HepG2 (cell line): ENCODE results near the gene ANGPTL2. TPM values are rescaled to one million over a fixed set of nuclear protein-coding genes. Genes with fewer than 3 reads are reported as not detected.

Experiments used
- ATAC-seq: fragments of 200-7000 bp; cut with Tn5 transposase; 3 replicates; pipeline ENCODE4 v1.9.1; 2020; ENCODE audit warnings: mild to moderate bottlenecking, moderate library complexity
- BruUV-seq: library from RNA; stranded (reverse); fragments of 400-500 nt; replicated peaks from 2 replicates; lab custom pipeline; 2021; lab: Mats Ljungman, UMichigan
- CTCF ChIA-PET: fragments of 300-600 bp; formaldehyde crosslinking; extraction: SDS; loops from one replicate; lab custom pipeline; 2021; ENCODE audit warnings: low total read pairs, inconsistent platforms, low intra/inter-chr PET ratio; lab: Yijun Ruan, JAX
- POLR2A ChIA-PET: fragments of 350-600 bp; sonication (Branson Sonifier 250); formaldehyde crosslinking; loops from one replicate; lab custom pipeline; 2020; ENCODE audit warnings: antibody characterized with exemption, inconsistent platforms; lab: Yijun Ruan, JAX
- DNase-seq: peaks from one replicate; pipeline ENCODE4 v3.0.0-alpha.2; 2015; ENCODE audit warnings: low spot score
- FAIRE-seq: peaks from 3 replicates; lab custom pipeline; 2011; peaks lifted over from hg19 to GRCh38; lab: Jason Lieb, UNC
- H2AFZ ChIP-seq: one replicate; pipeline ENCODE4 v1.6.1; 2011; ENCODE audit warnings: low read length, inconsistent platforms
- H3K27ac ChIP-seq: fragments of 300-600 bp; 3 replicates; pipeline ENCODE4 v1.8.0; 2011; ENCODE audit warnings: mixed run types, mild to moderate bottlenecking, mixed read lengths, low read length, inconsistent platforms; ENCODE audit not compliant: insufficient read depth; ENCODE audit errors: extremely low read length
- H3K27me3 ChIP-seq, 2 experiments: fragments of 200-600 bp in 1 of 2; 2 replicates in 1 of 2; 3 replicates in 1 of 2; pipeline versions ENCODE4 v1.6.0 to v1.8.0; 2011; ENCODE audit warnings: low read length in 2 of 2, mild to moderate bottlenecking in 2 of 2, moderate library complexity in 2 of 2, inconsistent platforms in 1 of 2; ENCODE audit not compliant: insufficient read depth in 2 of 2, control insufficient read depth in 1 of 2
- H3K36me3 ChIP-seq, 2 experiments: fragments of 200-600 bp in 1 of 2; replicated peaks in 1 of 2; 2 replicates in 1 of 2; 3 replicates in 1 of 2; pipeline versions ENCODE4 v1.5.1 to v1.8.0; 2011; ENCODE audit warnings: low read length in 2 of 2, inconsistent platforms in 1 of 2; ENCODE audit not compliant: insufficient read depth in 2 of 2, control insufficient read depth in 1 of 2
- H3K4me1 ChIP-seq: 2 replicates; pipeline ENCODE4 v1.5.1; 2012; ENCODE audit warnings: low read length, inconsistent platforms; ENCODE audit not compliant: insufficient read depth
- H3K4me2 ChIP-seq: 2 replicates; pipeline ENCODE4 v1.6.0; 2011; ENCODE audit warnings: low read depth, low read length, inconsistent platforms
- H3K4me3 ChIP-seq, 3 experiments: fragments of 200-600 bp in 1 of 3; sonication (generic), shearing (Covaris generic) in 1 of 3; replicated peaks in 1 of 3; 2 replicates each; pipeline ENCODE4 v1.5.1; 2011 to 2016; ENCODE audit warnings: low read length in 3 of 3, inconsistent platforms in 2 of 3, low read depth in 2 of 3, mild to moderate bottlenecking in 2 of 3, control low read depth in 1 of 3, mixed read lengths in 1 of 3; ENCODE audit not compliant: insufficient read depth in 1 of 3
- H3K79me2 ChIP-seq: one replicate; pipeline ENCODE4 v1.6.1; 2011; ENCODE audit warnings: low read length, inconsistent platforms; ENCODE audit not compliant: insufficient read depth
- H3K9ac ChIP-seq: 2 replicates; pipeline ENCODE4 v1.6.0; 2011; ENCODE audit warnings: mild to moderate bottlenecking, low read depth, low read length, inconsistent platforms; ENCODE audit not compliant: insufficient read depth
- H3K9me3 ChIP-seq: 2 replicates; pipeline ENCODE4 v1.5.1; 2012; ENCODE audit warnings: mild to moderate bottlenecking, low read length
- H4K20me1 ChIP-seq: 2 replicates; pipeline ENCODE4 v1.6.0; 2011; ENCODE audit warnings: inconsistent platforms, mild to moderate bottlenecking, low read length, moderate library complexity; ENCODE audit not compliant: insufficient read depth
- CEBPB ChIP-seq: IDR thresholded peaks from 2 replicates; pipeline ENCODE4 v1.6.1; 2011; ENCODE audit warnings: low read depth, low read length, improper control_type of control experiment, borderline replicate concordance
- CHCHD3 ChIP-seq: sonication (generic); formaldehyde crosslinking; IDR thresholded peaks from 2 replicates; pipeline ENCODE4 v1.8.0; 2022; ENCODE audit warnings: mild to moderate bottlenecking, missing genetic modification reagents, moderate library complexity
- ELK4 ChIP-seq: sonication (generic); formaldehyde crosslinking; IDR thresholded peaks from 2 replicates; pipeline ENCODE4 v1.9.0; 2021; ENCODE audit warnings: missing genetic modification reagents, borderline replicate concordance
- GMEB1 ChIP-seq: sonication (generic); formaldehyde crosslinking; IDR thresholded peaks from 2 replicates; pipeline ENCODE4 v1.5.1; 2020; ENCODE audit warnings: missing genetic modification reagents, mild to moderate bottlenecking, borderline replicate concordance
- HMG20A ChIP-seq: IDR thresholded peaks from 2 replicates; pipeline ENCODE4 v1.6.1; 2016; ENCODE audit warnings: borderline replicate concordance
- IRF2 ChIP-seq: IDR thresholded peaks from 2 replicates; pipeline ENCODE4 v1.6.1; 2018; ENCODE audit warnings: missing genetic modification reagents, missing compliant biosample characterization
- NAIF1 ChIP-seq: sonication (generic); formaldehyde crosslinking; IDR thresholded peaks from 2 replicates; pipeline ENCODE4 v1.5.0; 2020; ENCODE audit warnings: mild to moderate bottlenecking, missing genetic modification reagents, borderline replicate concordance
- SATB2 ChIP-seq: sonication (generic); formaldehyde crosslinking; IDR thresholded peaks from 2 replicates; pipeline ENCODE4 v1.5.0; 2020; ENCODE audit warnings: missing genetic modification reagents
- TFE3 ChIP-seq: IDR thresholded peaks from 2 replicates; pipeline ENCODE4 v1.6.1; 2016
- ZBTB7A ChIP-seq: sonication (generic); formaldehyde crosslinking; IDR thresholded peaks from 2 replicates; pipeline ENCODE4 v1.8.0; 2022; ENCODE audit warnings: mild to moderate bottlenecking, missing genetic modification reagents
- ZFP36L1 ChIP-seq: sonication (generic); formaldehyde crosslinking; IDR thresholded peaks from 2 replicates; pipeline ENCODE4 v1.8.0; 2022; ENCODE audit warnings: mild to moderate bottlenecking, missing genetic modification reagents, moderate library complexity
- ZNF263 ChIP-seq: sonication (generic); formaldehyde crosslinking; IDR thresholded peaks from 2 replicates; pipeline ENCODE4 v1.4.0; 2020; ENCODE audit warnings: missing genetic modification reagents
- ZNF558 ChIP-seq: sonication (generic); formaldehyde crosslinking; IDR thresholded peaks from 2 replicates; pipeline ENCODE4 v1.9.0; 2022; ENCODE audit warnings: mild to moderate bottlenecking, missing genetic modification reagents, borderline replicate concordance
- ZNF703 ChIP-seq: sonication (generic); formaldehyde crosslinking; IDR thresholded peaks from 2 replicates; pipeline ENCODE4 v1.5.1; 2020; ENCODE audit warnings: missing genetic modification reagents, mild to moderate bottlenecking, moderate library complexity, borderline replicate concordance
- WGBS: methylation state at CpG from one replicate; pipeline ENCODE4 v1.1.6; 2017; ENCODE audit warnings: low lambda C conversion rate; 5-methylcytosine and 5-hydroxymethylcytosine counted together
- in situ Hi-C: cut with HindIII; loops from 2 replicates; pipeline ENCODE4 v1.10.0; 2017; ENCODE audit warnings: low pct_unique_long_range_greater_than_20kb; ENCODE audit not compliant: extremely low pct_ligation_motif_present
- intact Hi-C: fragments of 100-400 bp; cut with micrococcal nuclease; formaldehyde crosslinking; loops from one replicate; pipeline ENCODE4 v1.10.0; 2022; ENCODE audit not compliant: unreplicated experiment
- polyA plus RNA-seq, 8 experiments: library from polyadenylated mRNA; depleted of rRNA in 3 of 8; stranded (reverse) in 7 of 8; unstranded in 1 of 8; fragments of >200 nt; fragmentation: Illumina TruSeq in 4 of 8; extraction: Trizol in 4 of 8; gene quantifications; 2 replicates each; pipeline versions ENCODE4 v1.2.1 to v1.2.3, GENCODE V29; 2011 to 2016; ENCODE audit warnings: low read depth in 4 of 8, missing spikeins in 1 of 8, mixed read lengths in 1 of 8; ENCODE audit not compliant: insufficient read depth in 1 of 8
- total RNA-seq, 5 experiments: library from RNA; depleted of rRNA; stranded (reverse); fragments of >200 nt; fragmentation: Illumina TruSeq; extraction: Trizol; gene quantifications; 2 replicates each; pipeline ENCODE4 v1.2.3, GENCODE V29; 2016; ENCODE audit warnings: low read depth in 1 of 5

ANGPTL2 gene
- total and polyA plus RNA-seq, 2 of the 13 experiments (the other 11 are each of a cell fraction or from before 2014, with no cell fraction given), result 0.91 to 21.0 TPM

GRCh38 chr9:127104581-127105311 lies 17.7 kb downstream of the ANGPTL2 start:
- no peak for TF ChIP-seq ZFP36L1
- TF ChIP-seq CEBPB, result peak; percentile 30; the same call in 1 of the 2 replicates
- TF ChIP-seq ZNF263 (CRISPR knock-in tag), result no peak
- ChIA-PET CTCF (no interaction called here), POLR2A (no interaction called here)
- Histone ChIP-seq H2AFZ (no peak overlapping the region), H3K36me3 (no peaks in the 10 kb centered on the region; a peak in 1 of 5 replicates), H3K27me3 (no peaks in the 10 kb centered on the region), H3K79me2 (no peaks in the 10 kb centered on the region), H3K9me3 (no peaks in the 10 kb centered on the region), H4K20me1 (no peaks in the 10 kb centered on the region), H3K4me1 (peaks cover 61% of the 10 kb centered on the region), H3K27ac (no peak overlapping the region), H3K4me3 (no peak overlapping the region), H3K9ac (no peak overlapping the region), H3K4me2 (peak overlapping the region; percentile 11; the same call in 1 of the 2 replicates)
- intact Hi-C loops, result no loop called here
- 98% methylated on average over 7 of the region's 7 CpGs for whole genome bisulfite sequencing
- BruUV-seq, result no TSS peak
- DNase-seq, result no peak
- FAIRE-seq, result no peak
- in situ Hi-C loops, result no loop called here
- no peak for ATAC-seq

GRCh38 chr9:127102788-127103187 lies 19.6 kb downstream of the ANGPTL2 start:
- ChIA-PET POLR2A (no interaction called here), CTCF (no interaction called here)
- intact Hi-C loops, result no loop called here
- Histone ChIP-seq H3K27ac (no peak overlapping the region), H3K9me3 (no peaks in the 10 kb centered on the region), H3K36me3 (no peaks in the 10 kb centered on the region; a peak in 1 of 5 replicates), H4K20me1 (no peaks in the 10 kb centered on the region), H3K4me2 (no peak overlapping the region), H3K9ac (no peak overlapping the region), H2AFZ (no peak overlapping the region), H3K79me2 (no peaks in the 10 kb centered on the region), H3K27me3 (no peaks in the 10 kb centered on the region), H3K4me1 (peaks cover 41% of the 10 kb centered on the region), H3K4me3 (no peak overlapping the region)
- TF ChIP-seq TFE3 (no peak), NAIF1 (no peak), IRF2 (CRISPR knock-in tag) (no peak), ZNF558 (CRISPR knock-in tag) (no peak), SATB2 (CRISPR knock-in tag) (no peak), ZBTB7A (no peak), ZNF703 (CRISPR knock-in tag) (no peak), GMEB1 (CRISPR knock-in tag) (no peak), HMG20A (CRISPR knock-in tag) (no peak), CHCHD3 (CRISPR knock-in tag) (no peak), ELK4 (CRISPR knock-in tag) (no peak)
- in situ Hi-C loops, result no loop called here
- WGBS, result 93% methylated on average over 2 of the region's 2 CpGs
- no peak for ATAC-seq
- no peak for FAIRE-seq
- BruUV-seq, result no TSS peak
- DNase-seq, result no peak
